GM12865 (cell line): ENCODE measurements around the gene INPPL1.

Source experiments
- DNase-seq: peaks from one replicate; pipeline ENCODE4 v3.0.0; 2010; ENCODE audit warnings: low read depth
- H3K4me3 ChIP-seq: 2 replicates; pipeline ENCODE4 v1.5.1; 2011; ENCODE audit warnings: mild to moderate bottlenecking, low read depth, low read length, control low read depth
- TF ChIP-seq, protein P1 (sequence below): IDR thresholded peaks from 2 replicates; pipeline ENCODE4 v1.5.1; 2011; ENCODE audit warnings: low read length, control low read depth, low read depth, inconsistent platforms; ENCODE audit not compliant: insufficient read depth; ENCODE audit errors: missing control alignments

INPPL1 gene

DNA sequence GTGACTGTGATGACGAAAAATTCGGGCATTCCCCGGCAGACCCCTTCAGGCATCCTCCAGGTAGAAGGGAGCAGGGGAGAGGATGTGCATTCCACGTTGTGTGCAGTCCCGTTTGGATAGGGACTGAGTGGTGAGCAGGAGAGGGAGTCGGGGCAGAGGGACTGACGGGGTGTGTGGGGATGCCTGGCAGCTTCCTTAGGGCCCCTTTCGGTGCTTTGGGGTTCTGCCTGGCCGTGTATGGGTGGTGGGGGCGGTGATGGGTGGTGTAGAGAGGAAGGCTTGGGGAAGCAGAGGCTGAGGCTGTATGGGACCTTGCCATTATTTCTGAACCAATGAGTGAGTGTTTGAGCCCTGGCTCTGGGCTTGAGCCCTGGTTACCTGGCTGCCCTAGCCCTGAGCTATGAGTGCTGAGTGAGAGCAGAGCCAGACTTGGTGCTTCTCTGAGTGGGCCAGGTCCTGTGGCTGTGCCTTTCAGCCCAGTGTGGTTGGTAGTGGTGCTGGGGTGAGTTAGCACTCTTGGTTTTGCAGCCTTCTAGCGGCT, 914 bp downstream of the INPPL1 start:
- DNase-seq = peak; percentile 32

GRCh38 chr11:72226701-72227100, 2.1 kb downstream of the INPPL1 start:
- DNase-seq = no peak
- no peak overlapping the region for H3K4me3 ChIP-seq
- TF ChIP-seq, protein P1, sequence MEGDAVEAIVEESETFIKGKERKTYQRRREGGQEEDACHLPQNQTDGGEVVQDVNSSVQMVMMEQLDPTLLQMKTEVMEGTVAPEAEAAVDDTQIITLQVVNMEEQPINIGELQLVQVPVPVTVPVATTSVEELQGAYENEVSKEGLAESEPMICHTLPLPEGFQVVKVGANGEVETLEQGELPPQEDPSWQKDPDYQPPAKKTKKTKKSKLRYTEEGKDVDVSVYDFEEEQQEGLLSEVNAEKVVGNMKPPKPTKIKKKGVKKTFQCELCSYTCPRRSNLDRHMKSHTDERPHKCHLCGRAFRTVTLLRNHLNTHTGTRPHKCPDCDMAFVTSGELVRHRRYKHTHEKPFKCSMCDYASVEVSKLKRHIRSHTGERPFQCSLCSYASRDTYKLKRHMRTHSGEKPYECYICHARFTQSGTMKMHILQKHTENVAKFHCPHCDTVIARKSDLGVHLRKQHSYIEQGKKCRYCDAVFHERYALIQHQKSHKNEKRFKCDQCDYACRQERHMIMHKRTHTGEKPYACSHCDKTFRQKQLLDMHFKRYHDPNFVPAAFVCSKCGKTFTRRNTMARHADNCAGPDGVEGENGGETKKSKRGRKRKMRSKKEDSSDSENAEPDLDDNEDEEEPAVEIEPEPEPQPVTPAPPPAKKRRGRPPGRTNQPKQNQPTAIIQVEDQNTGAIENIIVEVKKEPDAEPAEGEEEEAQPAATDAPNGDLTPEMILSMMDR = no peak

More for the DNA sequence above, 914 bp downstream of the INPPL1 start:
- peak overlapping the region; percentile 98 for H3K4me3 ChIP-seq
- TF ChIP-seq, protein P1 = no peak

- DNase-seq = no peak
- no peak overlapping the region for H3K4me3 ChIP-seq
- TF ChIP-seq, protein P1 = no peak
Observed at GRCh38 chr11:72227316-72228228, 3.0 kb downstream of the INPPL1 start.

- no peak for DNase-seq
- H3K4me3 ChIP-seq = no peak overlapping the region
- TF ChIP-seq, protein P1 = no peak
Observed at GRCh38 chr11:72228229-72228843, 3.8 kb downstream of the INPPL1 start.

DNA sequence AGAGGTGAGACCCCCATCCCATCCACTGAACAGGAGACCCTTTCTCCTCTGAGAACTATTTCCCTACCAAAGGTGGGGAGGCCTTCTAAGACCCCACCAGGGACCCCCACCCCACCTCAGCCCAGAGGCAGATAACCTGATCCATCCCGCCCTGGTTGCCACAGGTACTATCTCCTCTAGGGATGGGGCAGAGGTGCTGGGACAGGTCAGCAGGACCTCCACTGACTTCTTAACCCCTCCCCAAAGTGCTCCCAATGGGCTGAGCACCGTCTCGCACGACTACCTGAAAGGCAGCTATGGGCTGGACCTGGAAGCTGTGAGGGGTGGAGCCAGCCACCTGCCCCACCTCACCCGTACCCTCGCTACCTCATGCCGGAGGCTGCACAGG, 4.3 kb downstream of the INPPL1 start:
- DNase-seq = no peak
- no peak overlapping the region for H3K4me3 ChIP-seq
- TF ChIP-seq, protein P1 = no peak

DNA sequence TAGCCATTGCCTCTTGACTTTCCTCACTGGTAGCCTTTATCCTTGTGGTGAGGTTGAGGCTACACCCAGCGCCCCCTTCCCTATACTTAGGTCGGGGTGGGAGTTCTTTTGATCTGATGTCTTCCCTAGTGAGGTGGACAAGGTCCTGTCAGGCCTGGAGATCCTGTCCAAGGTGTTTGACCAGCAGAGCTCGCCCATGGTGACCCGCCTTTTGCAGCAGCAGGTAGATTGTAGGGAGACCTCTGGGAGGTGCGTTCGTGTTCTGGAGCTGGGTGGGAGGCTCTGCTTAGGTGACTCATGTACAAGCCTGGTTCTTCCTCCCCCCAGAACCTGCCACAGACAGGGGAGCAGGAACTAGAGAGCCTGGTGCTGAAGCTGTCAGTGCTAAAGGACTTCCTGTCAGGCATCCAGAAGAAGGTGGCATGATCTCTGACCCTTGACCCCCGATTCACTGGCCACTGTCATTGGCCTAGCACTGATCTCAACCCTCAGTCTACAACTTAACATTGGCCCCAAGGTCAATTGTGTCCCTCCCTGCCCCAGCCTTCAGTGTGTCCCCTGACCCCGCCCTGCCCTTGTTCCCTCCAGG, 4.9 kb downstream of the INPPL1 start:
- no peak overlapping the region for H3K4me3 ChIP-seq
- TF ChIP-seq, protein P1 = no peak
- DNase-seq = no peak
